Liver (tissue), 3 donors: ENCODE results near the gene LMF1.

Experiments
- CTCF ChIP-seq: fragments of 150-350 bp; IDR thresholded peaks from 2 replicates; pipeline ENCODE4 v1.5.1; 2017; ENCODE audit warnings: improper control_type of control experiment, low read depth, low read length; ENCODE audit not compliant: missing input control
- MAX ChIP-seq: IDR thresholded peaks from 2 replicates; pipeline ENCODE4 v1.6.1; 2016; ENCODE audit warnings: antibody characterized with exemption
- SP1 ChIP-seq: IDR thresholded peaks from 2 replicates; pipeline ENCODE4 v1.6.1; 2018; ENCODE audit warnings: antibody characterized with exemption, mild to moderate bottlenecking
- donor health status: healthy.
- donor health status: healthy.

GRCh38 chr16:912684-913613 lies 57.8 kb downstream of the LMF1 start:
- TF ChIP-seq SP1, result no peak
- TF ChIP-seq CTCF, result no peak
- no peak for TF ChIP-seq MAX
